Keratinocyte (primary cell): ENCODE results near the gene ECM2. TPM values are rescaled to one million over a fixed set of nuclear protein-coding genes. Genes with fewer than 3 reads are reported as not detected.

ENCODE experiments used
- DNase-seq: peaks from one replicate; pipeline ENCODE4 v3.0.0-alpha.2; 2011; ENCODE audit warnings: low read depth, missing footprints, low spot score
- FAIRE-seq: peaks from 2 replicates; lab custom pipeline; 2011; peaks lifted over from hg19 to GRCh38; lab: Jason Lieb, UNC
- H2AFZ ChIP-seq: 2 replicates; pipeline ENCODE4 v1.6.0; 2012; ENCODE audit warnings: low read length, control low read depth, inconsistent platforms; ENCODE audit not compliant: control insufficient read depth
- H3K27ac ChIP-seq: 2 replicates; pipeline ENCODE4 v1.5.1; 2011; ENCODE audit warnings: low read length; ENCODE audit not compliant: control insufficient read depth, insufficient read depth
- H3K27me3 ChIP-seq: 3 replicates; pipeline ENCODE4 v1.6.0; 2011; ENCODE audit warnings: low read length; ENCODE audit not compliant: control insufficient read depth, insufficient read depth; ENCODE audit errors: extremely low read depth
- H3K36me3 ChIP-seq, 2 experiments: 2 replicates in 1 of 2; 3 replicates in 1 of 2; pipeline ENCODE4 v1.5.1; 2011; ENCODE audit warnings: low read length in 2 of 2, mild to moderate bottlenecking in 1 of 2; ENCODE audit not compliant: control insufficient read depth in 2 of 2, insufficient read depth in 2 of 2; ENCODE audit errors: extremely low read depth in 1 of 2
- H3K4me1 ChIP-seq: 3 replicates; pipeline ENCODE4 v1.5.1; 2011; ENCODE audit warnings: low read length; ENCODE audit not compliant: control insufficient read depth, insufficient read depth; ENCODE audit errors: extremely low read depth
- H3K4me2 ChIP-seq: 3 replicates; pipeline ENCODE4 v1.6.0; 2011; ENCODE audit warnings: low read depth, low read length; ENCODE audit not compliant: control insufficient read depth, insufficient read depth; ENCODE audit errors: extremely low read depth
- H3K4me3 ChIP-seq, 3 experiments: fragments of 200-600 bp in 1 of 3; sonication (generic) in 1 of 3; 2 replicates in 2 of 3; 3 replicates in 1 of 3; pipeline ENCODE4 v1.5.1; 2011 to 2016; ENCODE audit warnings: low read length in 3 of 3, mild to moderate bottlenecking in 3 of 3, control low read depth in 2 of 3, inconsistent platforms in 1 of 3, low read depth in 1 of 3, mixed read lengths in 1 of 3, mixed run types in 1 of 3, moderate library complexity in 1 of 3; ENCODE audit not compliant: control insufficient read depth in 2 of 3, insufficient read depth in 2 of 3; ENCODE audit errors: extremely low read depth in 1 of 3
- H3K79me2 ChIP-seq: 2 replicates; pipeline ENCODE4 v1.6.0; 2012; ENCODE audit warnings: low read length; ENCODE audit not compliant: control insufficient read depth, insufficient read depth
- H3K9ac ChIP-seq: 3 replicates; pipeline ENCODE4 v1.6.0; 2011; ENCODE audit warnings: low read length; ENCODE audit not compliant: control insufficient read depth, insufficient read depth; ENCODE audit errors: extremely low read depth
- H3K9me1 ChIP-seq: 3 replicates; pipeline ENCODE4 v1.6.0; 2011; ENCODE audit warnings: low read length; ENCODE audit not compliant: control insufficient read depth, insufficient read depth; ENCODE audit errors: extremely low read depth
- H3K9me3 ChIP-seq: 2 replicates; pipeline ENCODE4 v1.5.1; 2012; ENCODE audit warnings: low read depth, low read length; ENCODE audit not compliant: control insufficient read depth
- H4K20me1 ChIP-seq: 3 replicates; pipeline ENCODE4 v1.6.0; 2011; ENCODE audit warnings: low read length; ENCODE audit not compliant: control insufficient read depth, insufficient read depth; ENCODE audit errors: extremely low read depth
- CTCF ChIP-seq, 3 experiments: IDR thresholded peaks in 1 of 3; conservative IDR thresholded peaks in 1 of 3; optimal IDR thresholded peaks in 1 of 3; 2 replicates in 2 of 3; 3 replicates in 1 of 3; pipeline versions ENCODE3 to v1.5.1; 2011; ENCODE audit warnings: low read length in 3 of 3, mild to moderate bottlenecking in 3 of 3, moderate library complexity in 2 of 3, control low read depth in 1 of 3, inconsistent platforms in 1 of 3; ENCODE audit not compliant: insufficient read depth in 2 of 3; ENCODE audit errors: extremely low read depth in 1 of 3
- EZH2 ChIP-seq: IDR thresholded peaks from one replicate; pipeline ENCODE4 v1.6.1; 2012; ENCODE audit warnings: inconsistent platforms, mild to moderate bottlenecking, low read length, moderate library complexity
- dilution Hi-C: fragments of 300-500 bp; cut with MboI; formaldehyde crosslinking; loops from one replicate; pipeline ENCODE4 v1.7.0; 2020; ENCODE audit warnings: low sequenced_read_pairs; ENCODE audit not compliant: extremely low pct_ligation_motif_present
- polyA plus RNA-seq, 5 experiments: library from polyadenylated mRNA; depleted of rRNA in 3 of 5; stranded (reverse) in 3 of 5; stranded (forward) in 1 of 5; unstranded in 1 of 5; fragments of >200 nt; gene quantifications; 1 replicate in 1 of 5; 2 replicates in 3 of 5; 3 replicates in 1 of 5; pipeline versions ENCODE4 v1.2.1 to v1.2.3, GENCODE V29; 2011 to 2012; ENCODE audit warnings: missing spikeins in 2 of 5, low read depth in 1 of 5, low replicate concordance in 1 of 5

ECM2 gene
- polyA plus RNA-seq, 1 donor (not counting 4 experiments of a cell fraction or from before 2014, with no cell fraction given): 0.75 TPM

- Histone ChIP-seq H3K4me1 (no peaks in the 10 kb centered on the region), H3K36me3 (no peaks in the 10 kb centered on the region), H3K4me3 (no peak overlapping the region), H3K79me2 (no peaks in the 10 kb centered on the region), H3K9me3 (no peaks in the 10 kb centered on the region), H3K27me3 (no peaks in the 10 kb centered on the region), H3K9me1 (no peaks in the 10 kb centered on the region), H3K27ac (no peak overlapping the region), H3K9ac (no peak overlapping the region), H2AFZ (no peak overlapping the region), H3K4me2 (no peak overlapping the region), H4K20me1 (no peaks in the 10 kb centered on the region)
- dilution Hi-C loops: no loop called here
- FAIRE-seq: no peak
- no peak for DNase-seq
- no peak for TF ChIP-seq EZH2
- TF ChIP-seq CTCF (optimal IDR thresholded peaks at IDR 0.05 in 1 of 3, IDR thresholded peaks at IDR 0.05 in 1 of 3, conservative IDR thresholded peaks at IDR 0.05 in 1 of 3; ENCODE audit: extremely low read depth in 1 of 3, insufficient read depth in 2 of 3, low read length in 3 of 3): no peak
These were observed 7.8 kb downstream of the ECM2 start for GRCh38 chr9:92527832-92528521.

DNA sequence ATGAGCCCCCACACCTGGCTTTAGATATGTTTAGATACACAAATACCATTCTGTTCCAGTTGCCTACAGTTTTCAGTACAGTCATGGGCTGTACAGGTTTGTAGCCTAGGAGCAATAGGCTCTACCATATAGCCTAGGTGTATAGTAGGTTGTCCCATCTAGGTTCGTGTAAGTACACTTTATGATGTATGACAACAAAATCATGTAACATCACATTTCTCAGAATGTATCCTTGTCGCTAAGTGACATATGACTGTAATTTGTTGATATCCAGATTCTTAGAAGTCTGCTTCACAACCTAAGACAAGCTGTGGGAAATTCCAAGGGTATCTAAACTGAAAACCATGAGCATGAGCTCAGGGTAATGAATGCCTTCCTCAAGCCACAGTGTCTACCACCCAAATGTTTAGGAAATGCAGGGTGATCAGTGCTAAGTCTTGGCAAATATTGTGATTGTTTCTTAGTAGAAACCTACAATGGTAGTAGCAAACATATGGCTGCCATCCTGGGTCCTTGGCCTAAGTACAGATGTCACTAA lies 8.4 kb downstream of the ECM2 start:
- dilution Hi-C loops: no loop called here
- H4K20me1 ChIP-seq: no peaks in the 10 kb centered on the region
- H3K9me1 ChIP-seq: no peaks in the 10 kb centered on the region
- no peak overlapping the region for H3K27ac ChIP-seq
- H3K36me3 ChIP-seq: no peaks in the 10 kb centered on the region
- no peak overlapping the region for H3K4me3 ChIP-seq
- H3K79me2 ChIP-seq: no peaks in the 10 kb centered on the region
- no peak overlapping the region for H2AFZ ChIP-seq
- no peak overlapping the region for H3K4me2 ChIP-seq
- H3K9ac ChIP-seq: no peak overlapping the region
- H3K4me1 ChIP-seq: no peaks in the 10 kb centered on the region
- no peaks in the 10 kb centered on the region for H3K9me3 ChIP-seq
- no peak for TF ChIP-seq CTCF (optimal IDR thresholded peaks at IDR 0.05 in 1 of 3, IDR thresholded peaks at IDR 0.05 in 1 of 3, conservative IDR thresholded peaks at IDR 0.05 in 1 of 3; ENCODE audit: extremely low read depth in 1 of 3, insufficient read depth in 2 of 3, low read length in 3 of 3)
- TF ChIP-seq EZH2: no peak
- peak; percentile 26 for FAIRE-seq
- no peak for DNase-seq
- H3K27me3 ChIP-seq: no peaks in the 10 kb centered on the region
